GM19238 (cell line): ENCODE results near the gene PXMP4.
"Not testable (repeated sequence)": the region's sequence is repeated elsewhere in the genome, so short reads cannot be mapped to it uniquely, and the experiment has no call there.

Experiments
- DNase-seq: peaks from one replicate; pipeline ENCODE4 v3.0.0; 2011; ENCODE audit warnings: low spot score; ENCODE audit not compliant: insufficient read length

The PXMP4 gene

DNA sequence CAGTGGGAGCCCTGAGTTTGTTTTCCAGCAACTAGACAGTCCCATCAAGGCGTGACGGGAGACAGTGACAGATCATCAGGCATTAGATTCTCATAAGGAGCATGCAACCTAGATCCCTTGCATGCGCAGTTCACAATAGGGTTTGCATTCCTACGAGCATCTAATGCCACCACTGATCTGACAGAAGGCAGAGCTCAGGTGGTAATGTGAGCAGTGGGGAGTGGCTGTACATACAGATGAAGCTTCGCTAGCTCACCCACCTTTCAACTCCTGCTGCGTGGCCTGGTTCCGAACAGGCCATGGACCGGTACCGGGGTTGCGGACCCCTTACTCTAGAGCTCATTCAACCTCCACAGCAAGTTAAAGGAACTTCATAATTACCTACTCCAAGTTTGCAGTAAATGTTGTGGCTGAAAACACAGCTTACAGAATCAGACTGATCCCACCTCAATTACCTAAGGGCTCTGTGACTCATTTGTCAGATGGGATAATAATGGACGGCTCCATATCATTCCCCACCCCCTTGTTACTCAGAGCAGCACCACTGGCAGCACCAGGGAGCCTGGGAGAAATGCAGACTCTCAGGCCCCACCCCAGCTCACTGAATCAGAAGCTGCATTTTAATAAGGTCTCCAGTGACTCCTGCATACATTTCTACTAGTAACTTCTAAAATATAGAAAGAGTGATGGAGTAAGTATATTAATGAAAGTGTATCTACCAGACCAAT lies 15.7 kb downstream of the PXMP4 start:
- DNase-seq, result no peak

DNA sequence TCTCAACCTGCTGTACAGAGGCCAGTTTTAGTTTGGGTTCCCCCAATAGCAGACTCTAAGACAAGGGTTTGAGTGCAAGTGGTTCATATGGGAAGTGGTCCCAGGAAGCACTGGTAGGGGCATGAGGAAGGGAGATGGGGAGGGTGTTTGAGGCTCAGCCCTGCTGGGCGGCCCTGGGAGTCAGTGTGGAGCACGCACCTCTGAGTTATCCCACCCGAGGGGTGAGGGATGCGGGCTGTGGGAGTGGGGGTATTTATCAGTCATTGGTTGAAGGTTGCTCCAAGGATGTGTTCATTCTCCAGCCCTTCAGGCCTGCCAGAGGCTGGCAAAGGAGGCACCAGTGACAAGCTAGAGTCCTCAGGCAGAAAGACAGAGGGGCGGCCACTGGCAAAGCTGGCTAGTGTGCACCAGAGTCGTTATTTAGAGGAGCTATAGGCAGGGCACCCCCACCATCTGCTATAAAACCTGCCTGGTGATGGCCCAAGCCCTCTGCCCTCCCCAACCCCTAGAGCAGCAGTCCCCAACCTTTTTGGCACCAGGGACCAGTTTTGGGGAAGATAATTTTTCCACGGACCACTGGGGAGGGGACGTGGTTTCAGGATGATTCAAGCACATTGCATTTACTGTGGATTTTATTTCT lies 16.5 kb downstream of the PXMP4 start:
- no peak for DNase-seq

DNA sequence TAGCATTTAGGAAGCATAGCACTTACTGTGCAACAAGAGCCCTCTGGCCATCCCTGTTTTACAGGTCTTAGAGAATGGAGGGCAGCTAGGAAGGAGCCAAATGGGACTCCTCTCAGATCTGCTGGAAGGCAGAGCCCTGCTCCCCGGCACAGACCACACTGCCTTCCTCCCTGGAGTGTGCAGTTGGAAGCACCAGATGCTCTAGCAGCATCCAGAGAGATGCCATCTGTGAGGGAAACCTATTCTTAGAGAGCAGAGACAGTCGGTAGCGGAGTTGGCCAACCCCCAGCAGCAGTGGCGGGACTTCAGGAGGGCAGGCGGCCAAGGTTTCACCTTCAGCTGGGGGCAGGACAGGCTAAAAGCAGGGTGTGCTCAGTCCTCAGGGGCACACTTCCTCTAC lies 17.2 kb downstream of the PXMP4 start:
- no peak for DNase-seq

DNA sequence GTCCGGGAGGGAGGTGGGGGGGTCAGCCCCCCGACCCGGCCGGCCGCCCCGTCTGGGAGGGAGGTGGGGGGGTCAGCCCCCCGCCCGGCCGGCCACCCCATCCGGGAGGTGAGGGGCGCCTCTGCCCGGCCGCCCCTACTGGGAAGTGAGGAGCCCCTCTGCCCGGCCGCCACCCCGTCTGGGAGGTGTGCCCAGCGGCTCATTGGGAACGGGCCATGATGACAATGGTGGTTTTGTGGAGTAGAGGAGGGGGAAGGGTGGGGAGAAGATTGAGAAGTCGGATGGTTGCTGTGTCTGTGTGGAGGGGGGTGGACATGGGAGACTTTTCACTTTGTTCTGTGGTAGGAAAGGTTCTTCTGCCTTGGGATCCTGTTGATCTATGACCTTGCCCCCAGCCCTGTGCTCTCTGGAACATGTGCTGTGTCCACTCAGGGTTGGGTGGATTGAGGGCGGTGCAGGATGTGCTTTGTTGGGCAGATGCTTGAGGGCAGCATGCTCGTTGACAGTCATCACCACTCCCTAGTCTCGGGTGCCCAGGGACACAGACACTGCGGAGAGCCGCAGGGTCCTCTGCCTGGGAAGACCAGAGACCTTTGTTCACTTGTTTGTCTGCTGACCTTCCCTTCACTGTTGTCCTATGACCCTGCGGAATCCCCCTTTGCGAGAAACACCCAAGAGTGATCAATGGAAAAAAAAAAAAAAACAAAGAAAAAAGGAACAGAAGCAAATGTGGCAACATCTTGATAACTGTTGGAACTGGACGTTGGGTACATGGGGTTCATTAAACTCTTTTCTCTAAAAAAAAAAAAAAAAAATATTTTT lies 18.3 kb downstream of the PXMP4 start:
- no peak for DNase-seq

GRCh38 chr20:33700696-33701441 lies 19.2 kb downstream of the PXMP4 start:
- DNase-seq, result not testable (repeated sequence)

- DNase-seq, result not testable (repeated sequence)
Observed at GRCh38 chr20:33698966-33699365, 21.1 kb downstream of the PXMP4 start.

- no peak for DNase-seq
Observed at GRCh38 chr20:33697129-33697528, 23.0 kb downstream of the PXMP4 start.

GRCh38 chr20:33696448-33696847 lies 23.7 kb downstream of the PXMP4 start:
- no peak for DNase-seq

- no peak for DNase-seq
Observed at GRCh38 chr20:33694639-33695012, 25.5 kb downstream of the PXMP4 start.

DNA sequence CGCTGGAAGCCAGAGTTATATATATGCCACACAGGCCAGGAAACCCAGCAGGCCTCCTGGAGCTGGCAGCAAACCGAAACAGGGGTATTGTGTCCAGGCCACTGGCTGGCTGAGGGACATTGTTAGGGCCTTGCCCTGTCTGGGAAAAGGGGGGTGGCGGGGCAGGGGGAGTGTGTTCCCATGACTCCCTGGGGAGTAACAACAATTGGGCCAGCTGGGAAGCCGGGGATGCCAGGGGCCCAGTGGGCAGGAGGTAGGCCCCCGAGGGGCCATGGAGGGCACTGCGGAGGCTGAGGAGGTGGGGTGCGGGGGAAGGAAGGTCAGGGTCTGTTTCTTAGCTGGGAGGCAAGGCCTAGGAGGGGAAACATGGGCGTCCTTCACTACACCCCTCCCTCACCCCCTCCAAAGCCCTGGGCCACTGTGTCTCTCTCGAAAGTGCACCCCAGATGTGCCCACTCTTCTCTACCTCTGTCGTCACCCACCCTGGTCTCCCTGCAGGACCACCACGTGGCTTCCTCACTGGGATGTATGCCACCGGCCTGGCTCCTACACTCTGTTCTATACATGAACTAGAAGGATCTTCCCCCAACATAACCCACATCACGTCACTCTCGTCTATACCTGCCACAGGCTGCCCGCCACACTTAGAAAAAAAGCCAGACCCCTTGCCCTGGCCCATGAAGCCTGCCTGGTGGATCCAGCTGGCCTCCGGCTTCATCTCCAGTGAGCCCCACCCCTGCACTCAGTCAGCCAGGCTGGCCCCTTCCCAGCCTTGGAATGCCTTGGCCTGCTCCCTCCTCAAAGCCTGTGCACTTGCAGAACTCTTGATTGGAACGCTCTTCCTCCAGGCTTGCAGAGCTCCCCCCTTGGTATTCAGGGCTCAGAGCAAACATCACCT lies 26.1 kb downstream of the PXMP4 start:
- DNase-seq, result no peak

GRCh38 chr20:33693289-33693688 lies 26.8 kb downstream of the PXMP4 start:
- DNase-seq, result no peak

DNA sequence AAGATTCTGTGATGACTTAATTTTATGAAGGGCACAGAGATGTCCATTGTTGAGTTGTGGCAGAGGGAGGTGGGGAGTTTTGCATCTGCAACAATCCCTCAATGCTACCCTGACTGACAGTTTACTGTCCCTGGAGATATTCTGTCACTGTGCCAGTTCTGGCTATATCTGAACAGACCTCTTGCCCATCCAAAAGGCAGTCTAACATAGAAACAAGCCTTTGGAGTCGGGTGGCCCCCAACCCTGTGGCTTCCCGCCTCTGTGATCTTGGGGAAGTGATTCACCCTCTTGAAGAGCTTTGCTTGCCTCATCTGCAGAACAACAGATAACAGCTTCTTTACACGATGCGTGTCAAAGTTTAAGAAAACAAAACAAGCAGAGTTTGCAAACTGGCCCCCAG lies 30.1 kb downstream of the PXMP4 start:
- DNase-seq, result no peak

DNA sequence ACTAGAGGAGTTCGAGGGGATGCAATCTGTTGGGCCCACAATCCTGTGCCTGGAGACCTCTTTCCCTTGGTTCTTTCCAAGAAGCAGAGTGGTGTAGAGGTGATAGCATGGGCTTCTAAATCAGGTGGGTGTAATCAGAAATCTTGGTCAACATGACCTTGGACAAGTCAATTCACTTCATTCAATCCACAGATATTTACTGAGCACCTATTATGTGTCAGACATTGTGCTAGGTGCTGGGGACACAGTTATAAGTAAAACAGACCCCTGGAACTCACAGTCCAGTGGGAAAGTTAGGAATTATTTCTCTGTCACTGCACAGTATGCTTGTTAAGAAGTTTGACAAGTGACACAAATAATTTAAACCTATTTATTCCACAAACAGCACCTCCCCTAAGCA lies 30.6 kb downstream of the PXMP4 start:
- no peak for DNase-seq

DNA sequence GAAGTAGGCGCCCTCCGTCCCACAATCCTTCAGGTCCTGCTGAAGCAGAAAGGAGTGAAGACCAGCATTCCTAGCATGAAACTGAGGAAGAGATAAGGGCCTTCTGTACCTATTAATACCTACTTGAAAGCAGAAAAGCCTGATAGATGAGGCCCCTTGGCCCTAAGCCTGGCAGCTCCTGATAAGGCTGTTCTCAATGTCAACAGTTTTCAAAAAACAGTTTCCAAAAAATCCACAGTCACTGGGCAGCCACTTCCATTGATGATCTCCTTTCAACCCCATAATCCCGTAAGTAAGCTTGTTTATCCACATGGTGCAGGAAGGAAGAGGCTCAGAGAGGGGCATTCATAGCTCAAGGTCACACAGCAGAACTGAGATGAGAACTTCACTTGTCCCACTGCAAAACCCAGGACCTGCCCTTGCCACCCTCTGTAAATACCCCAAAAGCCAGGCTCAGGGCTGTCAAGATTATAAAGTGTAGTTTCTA lies 31.1 kb downstream of the PXMP4 start:
- no peak for DNase-seq

DNA sequence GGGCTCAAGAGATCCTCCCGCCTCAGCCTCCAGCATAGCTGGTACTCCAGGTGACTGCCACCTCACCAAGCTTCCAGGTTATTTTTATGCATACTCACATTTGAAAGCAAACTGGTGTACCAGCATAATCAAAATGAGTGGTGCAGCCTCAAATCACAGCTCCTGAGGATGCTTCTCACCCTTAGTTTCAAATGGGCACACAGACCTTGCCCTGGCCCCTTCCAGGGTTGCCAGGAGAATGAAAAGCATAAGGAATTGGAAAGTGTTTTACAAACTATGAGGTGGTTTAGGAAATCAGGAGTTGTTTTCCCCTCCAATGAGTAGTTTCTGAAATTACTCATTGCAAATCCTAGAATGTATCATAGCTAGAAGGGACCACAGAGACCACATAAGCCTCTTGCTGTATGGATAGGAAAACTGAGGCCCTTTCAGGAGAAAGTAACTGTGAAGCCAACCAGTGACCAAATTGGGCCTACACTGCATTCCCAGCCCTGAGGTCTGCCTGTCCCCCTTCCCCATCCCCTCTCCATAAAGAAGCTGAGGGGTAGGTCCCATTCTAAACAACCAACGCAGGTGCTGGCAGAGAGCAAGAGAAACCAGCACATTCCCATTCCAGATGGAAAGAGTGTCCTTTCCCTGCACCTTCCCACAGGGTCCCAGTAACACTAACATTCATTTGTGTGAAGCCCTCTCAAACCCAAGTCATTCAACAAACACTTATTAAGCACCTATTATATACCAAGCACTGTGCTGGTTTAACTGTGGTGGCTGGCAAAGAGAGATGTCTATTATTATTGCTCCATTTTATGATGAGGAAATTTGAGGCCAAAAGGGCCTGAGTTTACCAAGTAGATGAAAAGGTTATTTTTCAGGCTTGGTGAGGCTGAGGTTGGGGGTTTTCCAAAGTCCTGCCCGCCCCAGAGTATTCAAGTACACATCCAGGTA lies 31.8 kb downstream of the PXMP4 start:
- DNase-seq, result no peak

DNA sequence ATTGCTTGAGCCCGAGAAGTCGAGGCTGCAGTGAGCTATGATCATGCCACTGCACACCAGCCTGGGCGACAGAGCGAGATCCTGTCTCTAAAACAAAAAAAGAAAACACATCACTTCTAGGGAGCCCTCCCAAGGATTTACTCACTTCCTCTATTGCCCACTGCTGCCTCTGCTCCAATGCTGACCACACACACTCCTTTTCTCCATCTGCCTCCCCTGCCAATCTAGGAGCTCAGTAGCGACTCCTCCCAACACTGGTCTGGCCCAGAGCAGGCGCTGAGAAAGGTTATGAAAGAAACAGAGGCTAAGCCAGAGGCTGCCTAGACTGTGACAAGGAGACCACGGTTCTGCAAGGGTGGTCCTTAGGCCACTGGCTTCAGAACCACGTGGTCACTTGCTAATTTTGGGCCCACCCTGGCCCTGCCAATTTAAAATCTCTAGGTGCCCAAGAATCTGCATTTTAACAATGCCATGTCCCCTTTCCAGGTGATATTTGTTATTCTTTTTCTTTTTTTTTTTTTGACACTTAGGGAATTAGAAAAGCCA lies 32.7 kb downstream of the PXMP4 start:
- no peak for DNase-seq

GRCh38 chr20:33686984-33687366 lies 33.1 kb downstream of the PXMP4 start:
- DNase-seq, result no peak

- peak; percentile 99 for DNase-seq
Observed at GRCh38 chr20:33686100-33686983, 33.8 kb downstream of the PXMP4 start, which contains the start of gene E2F1. Gene E2F1 (minus strand): TSS chr20:33686385. CDS start chr20:33686264, 121 bp downstream.
